SK-N-SH (cell line): Measurements from ENCODE around the gene METTL21A. TPM values are rescaled to one million over a fixed set of nuclear protein-coding genes. Genes with fewer than 3 reads are reported as not detected.
"Not testable (repeated sequence)": the region's sequence is repeated elsewhere in the genome, so short reads cannot be mapped to it uniquely, and the experiment has no call there.

Experiments used
- CTCF ChIA-PET: fragments of 300-600, 350-600 bp; formaldehyde crosslinking; extraction: SDS; loops from one replicate; lab custom pipeline; 2021; lab: Yijun Ruan, JAX
- POLR2A ChIA-PET: fragments of 350-600 bp; sonication (Branson Sonifier 250); formaldehyde crosslinking; extraction: SDS; loops from one replicate; lab custom pipeline; 2020; ENCODE audit warnings: antibody characterized with exemption, inconsistent platforms; lab: Yijun Ruan, JAX
- DNase-seq: peaks from one replicate; pipeline ENCODE4 v3.0.0; 2012
- H2AFZ ChIP-seq: fragments of 200-600 bp; sonication (generic); 2 replicates; pipeline ENCODE4 v1.8.1; 2016; ENCODE audit warnings: antibody characterized with exemption, mild to moderate bottlenecking, low read depth
- H3F3A ChIP-seq: fragments of 200-600 bp; sonication (generic); replicated peaks from 2 replicates; pipeline ENCODE3; 2016; ENCODE audit warnings: antibody characterized with exemption, mild to moderate bottlenecking; ENCODE audit not compliant: insufficient read depth
- H3K27ac ChIP-seq, 2 experiments: fragments of 200-500 bp in 1 of 2; fragments of 200-600 bp in 1 of 2; sonication (Bioruptor generic) in 1 of 2; sonication (generic), shearing (Covaris generic) in 1 of 2; 2 replicates each; pipeline versions ENCODE4 v1.5.1 to v1.6.1; 2014 to 2016; ENCODE audit warnings: low read depth in 2 of 2, inconsistent platforms in 1 of 2, low read length in 1 of 2, mild to moderate bottlenecking in 1 of 2, mixed read lengths in 1 of 2
- H3K27me3 ChIP-seq: fragments of 200-600 bp; sonication (generic), shearing (Covaris generic); 2 replicates; pipeline ENCODE4 v1.6.1; 2016; ENCODE audit warnings: mixed run types; ENCODE audit not compliant: insufficient read depth
- H3K36me3 ChIP-seq, 2 experiments: fragments of 200-500 bp in 1 of 2; fragments of 200-600 bp in 1 of 2; sonication (Bioruptor generic) in 1 of 2; sonication (generic) in 1 of 2; replicated peaks in 1 of 2; 2 replicates each; pipeline versions ENCODE3 to v1.5.1; 2014 to 2016; ENCODE audit warnings: low read length in 1 of 2, mild to moderate bottlenecking in 1 of 2; ENCODE audit not compliant: insufficient read depth in 2 of 2, control insufficient read depth in 1 of 2
- H3K4me1 ChIP-seq, 2 experiments: fragments of 200-500 bp in 1 of 2; fragments of 200-600 bp in 1 of 2; sonication (Bioruptor generic) in 1 of 2; sonication (generic), shearing (Covaris generic) in 1 of 2; 2 replicates each; pipeline versions ENCODE4 v1.5.1 to v1.6.1; 2014 to 2016; ENCODE audit warnings: low read depth in 1 of 2, low read length in 1 of 2, mixed run types in 1 of 2; ENCODE audit not compliant: insufficient read depth in 2 of 2, control insufficient read depth in 1 of 2
- H3K4me2 ChIP-seq: fragments of 200-600 bp; sonication (generic), shearing (Covaris generic); 2 replicates; pipeline ENCODE4 v1.6.1; 2017; ENCODE audit warnings: mixed run types
- H3K4me3 ChIP-seq, 2 experiments: fragments of 200-500 bp in 1 of 2; fragments of 200-600 bp in 1 of 2; sonication (Bioruptor generic) in 1 of 2; sonication (generic), shearing (Covaris generic) in 1 of 2; 2 replicates each; pipeline versions ENCODE4 v1.5.1 to v1.8.1; 2014 to 2016; ENCODE audit warnings: low read depth in 2 of 2, inconsistent platforms in 1 of 2, low read length in 1 of 2, mild to moderate bottlenecking in 1 of 2, mixed read lengths in 1 of 2, moderate library complexity in 1 of 2
- H3K79me2 ChIP-seq: fragments of 200-600 bp; sonication (generic); 2 replicates; pipeline ENCODE4 v1.8.1; 2017; ENCODE audit warnings: mild to moderate bottlenecking; ENCODE audit not compliant: insufficient read depth
- H3K9ac ChIP-seq: fragments of 200-600 bp; sonication (generic); 2 replicates; pipeline ENCODE4 v1.6.1; 2017; ENCODE audit warnings: mixed run types
- H3K9me2 ChIP-seq: fragments of 200-600 bp; sonication (generic); 2 replicates; pipeline ENCODE4 v1.6.1; 2017; ENCODE audit warnings: mixed run types
- H3K9me3 ChIP-seq: fragments of 200-600 bp; sonication (generic); 2 replicates; pipeline ENCODE4 v1.6.1; 2017; ENCODE audit warnings: mixed run types, mild to moderate bottlenecking, moderate library complexity
- H4K20me1 ChIP-seq: fragments of 200-600 bp; sonication (generic); 2 replicates; pipeline ENCODE4 v1.6.1; 2017; ENCODE audit warnings: mild to moderate bottlenecking, mixed run types; ENCODE audit not compliant: insufficient read depth
- CTCF ChIP-seq: fragments of 200-600 bp; sonication (generic); IDR thresholded peaks from 2 replicates; pipeline ENCODE4 v1.6.1; 2017; ENCODE audit warnings: antibody characterized with exemption, mild to moderate bottlenecking, moderate library complexity
- EP300 ChIP-seq, 2 experiments: IDR thresholded peaks; 2 replicates each; pipeline versions ENCODE4 v1.4.0 to v1.6.1; 2012; ENCODE audit warnings: borderline replicate concordance in 1 of 2, low read depth in 1 of 2, low read length in 1 of 2
- EZH2phosphoT487 ChIP-seq: fragments of 200-600 bp; sonication (generic); IDR thresholded peaks from 2 replicates; pipeline ENCODE4 v1.6.1; 2017; ENCODE audit warnings: low read depth, mixed run types, mild to moderate bottlenecking, antibody characterized with exemption, moderate library complexity, borderline replicate concordance
- FOSL2 ChIP-seq: IDR thresholded peaks from 2 replicates; pipeline ENCODE4 v1.4.0; 2012; ENCODE audit warnings: low read depth, mild to moderate bottlenecking, moderate library complexity, borderline replicate concordance
- FOXM1 ChIP-seq: IDR thresholded peaks from 2 replicates; pipeline ENCODE4 v1.4.0; 2012; ENCODE audit warnings: low read depth, mild to moderate bottlenecking
- GABPA ChIP-seq: IDR thresholded peaks from 2 replicates; pipeline ENCODE4 v1.4.0; 2012; ENCODE audit warnings: low read depth, mild to moderate bottlenecking
- GATA2 ChIP-seq: sonication (generic); formaldehyde crosslinking; IDR thresholded peaks from 2 replicates; pipeline ENCODE4 v1.5.0; 2020; ENCODE audit warnings: mild to moderate bottlenecking, missing genetic modification reagents
- IRF3 ChIP-seq: fragments of 150-350 bp; IDR thresholded peaks from 2 replicates; pipeline ENCODE4 v1.6.1; 2016; ENCODE audit warnings: mild to moderate bottlenecking, low read depth, low read length
- JUND ChIP-seq: IDR thresholded peaks from 2 replicates; pipeline ENCODE4 v1.4.0; 2012
- MEF2A ChIP-seq: IDR thresholded peaks from 2 replicates; pipeline ENCODE4 v1.4.0; 2012; ENCODE audit warnings: low read depth, borderline replicate concordance
- POLR2AphosphoS5 ChIP-seq: IDR thresholded peaks from 2 replicates; pipeline ENCODE4 v1.6.1; 2012; ENCODE audit warnings: low read depth, low read length
- RFX5 ChIP-seq: IDR thresholded peaks from 2 replicates; pipeline ENCODE4 v1.6.1; 2012; ENCODE audit warnings: mild to moderate bottlenecking, improper control_type of control experiment, low read length
- RXRA ChIP-seq: IDR thresholded peaks from 2 replicates; pipeline ENCODE4 v1.4.0; 2012; ENCODE audit warnings: low read depth, mild to moderate bottlenecking, borderline replicate concordance
- SIN3A ChIP-seq: IDR thresholded peaks from 2 replicates; pipeline ENCODE4 v1.6.1; 2012; ENCODE audit warnings: low read depth, mild to moderate bottlenecking, low read length, moderate library complexity, borderline replicate concordance
- SMC3 ChIP-seq: IDR thresholded peaks from 2 replicates; pipeline ENCODE4 v1.6.1; 2012; ENCODE audit warnings: low read depth, low read length, improper control_type of control experiment
- TAF1 ChIP-seq: IDR thresholded peaks from 2 replicates; pipeline ENCODE4 v1.6.1; 2012; ENCODE audit warnings: low read depth, mild to moderate bottlenecking, low read length, moderate library complexity, borderline replicate concordance
- TEAD4 ChIP-seq: IDR thresholded peaks from 2 replicates; pipeline ENCODE4 v1.4.0; 2012; ENCODE audit warnings: mild to moderate bottlenecking, borderline replicate concordance; ENCODE audit not compliant: insufficient read depth
- USF2 ChIP-seq: fragments of 150-350 bp; IDR thresholded peaks from 2 replicates; pipeline ENCODE4 v1.6.1; 2017; ENCODE audit warnings: antibody characterized with exemption, low read length, low read depth, borderline replicate concordance
- YY1 ChIP-seq: IDR thresholded peaks from 2 replicates; pipeline ENCODE4 v1.4.0; 2012; ENCODE audit warnings: low read depth, mild to moderate bottlenecking
- WGBS: methylation state at CpG from one replicate; pipeline ENCODE4 v1.1.6; 2017; ENCODE audit warnings: low lambda C conversion rate; 5-methylcytosine and 5-hydroxymethylcytosine counted together
- polyA plus RNA-seq, 3 experiments: library from polyadenylated mRNA; depleted of rRNA; stranded (reverse); fragments of >200 nt; gene quantifications; 2 replicates each; pipeline ENCODE4 v1.2.3, GENCODE V29; 2012
- TF ChIP-seq, protein P1 (sequence below): IDR thresholded peaks from 2 replicates; pipeline ENCODE4 v1.4.0; 2012; ENCODE audit warnings: low read depth, borderline replicate concordance

Gene METTL21A
- polyA plus RNA-seq, 1 of the 3 experiments (the other 2 are of a cell fraction) = 19.4 TPM

GRCh38 chr2:207655000-207655399, 29.8 kb upstream of the METTL21A start:
- CTCF ChIA-PET = interaction anchor here (0.6 kb wide), 1 partner anchor 29 kb away, joined by 3 read pairs; no protein-coding TSS in a partner anchor
- TF ChIP-seq FOSL2 (no peak), EZH2phosphoT487 (no peak), SMC3 (no peak), RXRA (no peak), TEAD4 (no peak), FOXM1 (no peak), SIN3A (no peak), JUND (no peak), RFX5 (no peak), CTCF (no peak), GABPA (no peak), GATA2 (no peak), MEF2A (no peak)

GRCh38 chr2:207646582-207646981, 21.4 kb upstream of the METTL21A start:
- H3K27ac ChIP-seq, H3K9ac ChIP-seq, H3K9me3 ChIP-seq, DNase-seq, H3K4me1 ChIP-seq, H2AFZ ChIP-seq, H3K36me3 ChIP-seq, CTCF ChIA-PET, H3K27me3 ChIP-seq, H3K4me3 ChIP-seq, H3K4me2 ChIP-seq, H4K20me1 ChIP-seq, H3K79me2 ChIP-seq, H3F3A ChIP-seq, H3K9me2 ChIP-seq, POLR2A ChIA-PET: not testable (repeated sequence)
- whole genome bisulfite sequencing = 88% methylated on average over 7 of the region's 7 CpGs

More at GRCh38 chr2:207655000-207655399, 29.8 kb upstream of the METTL21A start:
- H3K9me2 ChIP-seq = no peaks in the 10 kb centered on the region
- WGBS = 78% methylated on average over 4 of the region's 4 CpGs
- H3K27ac ChIP-seq = no peak overlapping the region
- no peaks in the 10 kb centered on the region for H3K27me3 ChIP-seq
- H3K36me3 ChIP-seq = no peaks in the 10 kb centered on the region
- H2AFZ ChIP-seq = no peak overlapping the region
- H3F3A ChIP-seq = no peaks in the 10 kb centered on the region
- H3K4me3 ChIP-seq = no peak overlapping the region
- no peaks in the 10 kb centered on the region for H3K79me2 ChIP-seq
- POLR2A ChIA-PET = no interaction called here
- no peaks in the 10 kb centered on the region for H4K20me1 ChIP-seq
- H3K9me3 ChIP-seq = no peaks in the 10 kb centered on the region
- H3K4me2 ChIP-seq = no peak overlapping the region
- no peaks in the 10 kb centered on the region for H3K4me1 ChIP-seq
- no peak for DNase-seq
- no peak overlapping the region for H3K9ac ChIP-seq

DNA sequence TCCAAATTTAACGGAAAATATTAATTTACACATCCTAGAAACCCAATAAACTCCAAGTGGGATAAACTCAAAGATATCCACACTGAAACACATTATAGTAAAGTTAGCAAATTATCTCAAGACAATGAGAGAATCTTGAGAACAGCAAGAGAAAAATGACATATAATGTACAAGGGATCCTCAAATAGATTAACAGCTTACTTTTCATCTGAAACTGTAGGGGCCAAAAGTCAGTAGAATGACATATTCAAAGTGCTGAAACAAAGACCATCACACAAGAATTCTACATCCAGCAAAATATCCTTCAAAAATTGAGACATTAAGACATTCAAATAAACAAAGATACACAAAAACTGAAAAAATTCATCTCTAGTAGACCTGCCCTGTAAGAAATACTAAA, 18.7 kb upstream of the METTL21A start:
- no peak overlapping the region for H3K27ac ChIP-seq
- no peak for DNase-seq
- no peaks in the 10 kb centered on the region for H3K9me3 ChIP-seq
- ChIA-PET CTCF (no interaction called here), POLR2A (no interaction called here)
- no peaks in the 10 kb centered on the region for H3K79me2 ChIP-seq
- no peak overlapping the region for H3K9ac ChIP-seq
- WGBS = 87% methylated on average over 1 of the region's 1 CpG
- H3K4me2 ChIP-seq = no peak overlapping the region
- H3K9me2 ChIP-seq = no peaks in the 10 kb centered on the region
- H3F3A ChIP-seq = no peaks in the 10 kb centered on the region
- no peaks in the 10 kb centered on the region for H3K36me3 ChIP-seq
- no peak overlapping the region for H2AFZ ChIP-seq
- H4K20me1 ChIP-seq = no peaks in the 10 kb centered on the region
- H3K4me1 ChIP-seq = no peaks in the 10 kb centered on the region
- no peaks in the 10 kb centered on the region for H3K27me3 ChIP-seq
- no peak overlapping the region for H3K4me3 ChIP-seq
- no peak for TF ChIP-seq POLR2AphosphoS5
- no peak for TF ChIP-seq FOXM1
- TF ChIP-seq TEAD4 = no peak
- TF ChIP-seq TAF1 = no peak
- TF ChIP-seq EZH2phosphoT487 = no peak
- TF ChIP-seq, protein P1, sequence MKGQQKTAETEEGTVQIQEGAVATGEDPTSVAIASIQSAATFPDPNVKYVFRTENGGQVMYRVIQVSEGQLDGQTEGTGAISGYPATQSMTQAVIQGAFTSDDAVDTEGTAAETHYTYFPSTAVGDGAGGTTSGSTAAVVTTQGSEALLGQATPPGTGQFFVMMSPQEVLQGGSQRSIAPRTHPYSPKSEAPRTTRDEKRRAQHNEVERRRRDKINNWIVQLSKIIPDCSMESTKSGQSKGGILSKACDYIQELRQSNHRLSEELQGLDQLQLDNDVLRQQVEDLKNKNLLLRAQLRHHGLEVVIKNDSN = no peak
- TF ChIP-seq USF2 = no peak
- no peak for TF ChIP-seq YY1
- no peak for TF ChIP-seq SMC3
- no peak for TF ChIP-seq EP300 (IDR thresholded peaks at IDR 0.05; ENCODE audit: borderline replicate concordance in 1 of 2, low read depth in 1 of 2, low read length in 1 of 2)
- TF ChIP-seq IRF3 = no peak
